B cell (primary cell): ENCODE data around the gene CABLES2. TPM values are rescaled to one million over a fixed set of nuclear protein-coding genes. Genes with fewer than 3 reads are reported as not detected.

Experiments
- ATAC-seq: fragments of 200-7000 bp; cut with Tn5 transposase; one replicate; pipeline ENCODE4 v1.10.0; 2021; ENCODE audit warnings: low read depth, mild to moderate bottlenecking, moderate number of reproducible peaks, moderate library complexity
- CTCF ChIA-PET: fragments of 350-600 bp; sonication (Branson Sonifier 250); formaldehyde crosslinking; loops from one replicate; lab custom pipeline; 2021; ENCODE audit warnings: antibody characterized with exemption, inconsistent platforms; lab: Charles Lee
- POLR2A ChIA-PET: fragments of 350-600 bp; sonication (Branson Sonifier 250); formaldehyde crosslinking; loops from one replicate; lab custom pipeline; 2021; ENCODE audit warnings: antibody characterized with exemption; lab: Charles Lee
- DNase-seq: peaks from one replicate; pipeline ENCODE4 v3.0.0; 2013
- H2AFZ ChIP-seq: 2 replicates; pipeline ENCODE4 v1.6.1; 2012; ENCODE audit warnings: mild to moderate bottlenecking, low read depth, low read length; ENCODE audit not compliant: insufficient read depth, poor library complexity, severe bottlenecking
- H3K27ac ChIP-seq, 2 donors: 1 replicate in 1 of 2; 2 replicates in 1 of 2; pipeline ENCODE4 v1.5.1; 2012 to 2013; ENCODE audit warnings: low read length in 2 of 2, mild to moderate bottlenecking in 2 of 2, moderate library complexity in 1 of 2
- H3K27me3 ChIP-seq, 4 experiments: fragments of 200-600 bp in 1 of 4; sonication (generic) in 1 of 4; replicated peaks in 1 of 4; 1 replicate in 2 of 4; 2 replicates in 2 of 4; pipeline versions ENCODE4 v1.6.1 to v1.7.0; 2013 to 2016; ENCODE audit warnings: low read length in 3 of 4, mild to moderate bottlenecking in 2 of 4, mixed read lengths in 1 of 4, moderate library complexity in 1 of 4; ENCODE audit not compliant: insufficient read depth in 4 of 4, control insufficient read depth in 3 of 4; ENCODE audit errors: control extremely low read depth in 1 of 4
- H3K36me3 ChIP-seq, 2 experiments: replicated peaks in 1 of 2; 1 replicate in 1 of 2; 2 replicates in 1 of 2; pipeline versions ENCODE4 v1.6.1 to v1.7.1; 2013; ENCODE audit warnings: low read length in 1 of 2; ENCODE audit not compliant: insufficient read depth in 2 of 2, control insufficient read depth in 1 of 2; ENCODE audit errors: control extremely low read depth in 1 of 2, extremely low read depth in 1 of 2
- H3K4me1 ChIP-seq, 2 donors: fragments of 200-600 bp in 1 of 2; sonication (generic) in 1 of 2; 1 replicate in 1 of 2; 2 replicates in 1 of 2; pipeline versions ENCODE4 v1.5.1 to v1.6.1; 2013 to 2017; ENCODE audit warnings: low read length in 2 of 2; ENCODE audit not compliant: control insufficient read depth in 2 of 2, insufficient read depth in 2 of 2
- H3K4me2 ChIP-seq: replicated peaks from 2 replicates; pipeline ENCODE3; 2012; ENCODE audit warnings: mild to moderate bottlenecking, low read depth, low read length; ENCODE audit not compliant: poor library complexity, severe bottlenecking
- H3K4me3 ChIP-seq, 5 experiments: fragments of 200-600 bp in 1 of 5; sonication (generic) in 1 of 5; 1 replicate in 3 of 5; 2 replicates in 2 of 5; pipeline versions ENCODE4 v1.5.1 to v1.7.0; 2011 to 2016; ENCODE audit warnings: low read length in 4 of 5, mild to moderate bottlenecking in 4 of 5, low read depth in 2 of 5, control low read depth in 1 of 5, moderate library complexity in 1 of 5; ENCODE audit not compliant: insufficient read depth in 1 of 5; ENCODE audit errors: control extremely low read depth in 1 of 5, extremely low read depth in 1 of 5
- H3K79me2 ChIP-seq: fragments of 200-600 bp; sonication (generic); one replicate; pipeline ENCODE4 v1.6.0; 2016; ENCODE audit warnings: low read length; ENCODE audit not compliant: control insufficient read depth, insufficient read depth
- H3K9ac ChIP-seq: fragments of 200-600 bp; sonication (generic); 2 replicates; pipeline ENCODE4 v1.6.1; 2017; ENCODE audit warnings: mild to moderate bottlenecking, low read length, moderate library complexity
- H3K9me3 ChIP-seq, 3 donors: one replicate each; pipeline versions ENCODE4 v1.6.1 to v1.7.1; 2013; ENCODE audit warnings: low read length in 2 of 3; ENCODE audit not compliant: control insufficient read depth in 2 of 3, insufficient read depth in 1 of 3; ENCODE audit errors: control extremely low read depth in 1 of 3
- H4K20me1 ChIP-seq: 2 replicates; pipeline ENCODE4 v1.6.0; 2012; ENCODE audit warnings: mild to moderate bottlenecking, low read length; ENCODE audit not compliant: insufficient read depth, control insufficient read depth, poor library complexity, severe bottlenecking
- H3K27ac Mint-ChIP-seq: one replicate; pipeline ENCODE4 v1.8.0; 2021; ENCODE audit warnings: mixed read lengths
- H3K27me3 Mint-ChIP-seq: one replicate; pipeline ENCODE4 v1.8.0; 2021; ENCODE audit warnings: mixed read lengths
- H3K4me1 Mint-ChIP-seq: one replicate; pipeline ENCODE4 v1.8.0; 2021; ENCODE audit warnings: mixed read lengths
- H3K4me3 Mint-ChIP-seq: one replicate; pipeline ENCODE4 v1.8.0; 2021; ENCODE audit warnings: mixed read lengths
- H3K9me3 Mint-ChIP-seq: one replicate; pipeline ENCODE4 v1.8.0; 2022; ENCODE audit warnings: mixed read lengths; ENCODE audit not compliant: insufficient read depth
- EZH2 ChIP-seq: IDR thresholded peaks from 2 replicates; pipeline ENCODE4 v1.6.1; 2012; ENCODE audit warnings: borderline replicate concordance, low read depth, mild to moderate bottlenecking, moderate library complexity, low read length; ENCODE audit not compliant: insufficient read depth, poor library complexity, severe bottlenecking
- WGBS: methylation state at CpG from one replicate; pipeline ENCODE4 v1.1.5; 2013; ENCODE audit warnings: missing lambda C conversion rate; ENCODE audit not compliant: insufficient coverage; 5-methylcytosine and 5-hydroxymethylcytosine counted together
- intact Hi-C: fragments of 100-400 bp; cut with micrococcal nuclease; formaldehyde crosslinking; loops from one replicate; pipeline ENCODE4 v1.10.0; 2022
- polyA plus RNA-seq: library from polyadenylated mRNA; depleted of rRNA; stranded (reverse); fragments of >200 nt; gene quantifications from 2 replicates; pipeline ENCODE4 v1.2.3, GENCODE V29; 2012
- total RNA-seq, 2 donors: library from RNA; stranded (reverse); fragments of 120-200 nt in 1 of 2; gene quantifications; 1 replicate in 1 of 2; 2 replicates in 1 of 2; pipeline versions ENCODE4 v1.2.3 to v1.2.4, GENCODE V29; 2013 to 2022
- TF ChIP-seq, protein P1 (sequence below): fragments of 200-600 bp; IDR thresholded peaks from one replicate; pipeline ENCODE4 v1.8.0; 2022; ENCODE audit warnings: antibody characterized with exemption, mild to moderate bottlenecking

CABLES2 gene
- total and polyA plus RNA-seq, 2 donors (not counting 1 experiment from before 2014, with no cell fraction given), result 4.8 to 8.2 TPM

DNA sequence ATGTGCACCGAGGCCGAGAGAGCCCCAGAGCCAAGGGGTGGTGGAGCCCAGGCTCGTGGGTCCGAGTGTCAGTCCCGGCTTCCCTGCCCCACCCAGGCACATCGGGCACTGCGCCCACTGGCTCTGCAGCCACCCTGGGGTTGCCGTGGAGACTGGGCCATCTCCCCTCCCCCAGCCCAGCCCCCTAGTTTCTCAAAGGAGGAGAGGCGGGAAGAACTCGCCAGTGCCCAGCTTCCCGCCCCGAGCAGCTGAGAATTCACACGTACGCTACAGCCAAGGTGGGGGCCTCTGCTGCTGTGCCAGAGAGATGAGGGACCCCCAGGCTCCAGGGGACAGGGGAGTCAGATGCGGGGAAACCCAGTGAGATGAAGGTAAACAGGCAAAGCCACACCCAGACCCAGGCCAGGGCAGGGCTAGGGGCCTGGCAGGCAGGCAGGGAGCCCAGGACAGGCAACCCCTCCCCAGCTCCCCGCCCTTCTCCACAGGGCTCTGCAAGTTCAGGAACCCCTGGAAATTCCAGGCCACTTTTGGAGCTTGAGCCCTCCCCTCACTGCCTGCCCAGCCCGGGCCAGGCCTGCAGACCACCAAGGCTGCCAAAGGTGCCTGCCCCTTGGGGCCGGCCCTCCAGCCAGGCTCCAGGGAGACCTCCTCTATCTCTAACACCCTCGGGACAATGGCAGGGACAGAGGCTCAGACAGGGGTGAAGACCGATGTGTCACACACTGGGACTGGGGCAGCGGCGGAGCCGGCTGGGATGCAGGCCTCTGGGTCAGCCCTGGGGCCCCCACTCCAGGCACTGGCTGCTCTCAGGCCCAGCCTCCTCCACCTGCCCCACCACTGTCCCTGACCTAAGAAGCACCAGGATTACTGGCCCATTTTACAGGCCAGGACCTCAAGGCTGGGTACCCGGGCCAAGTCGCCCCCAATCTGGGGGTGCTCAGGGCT lies 46.0 kb downstream of the CABLES2 start:
- Histone ChIP-seq H4K20me1 (peaks cover 6% of the 10 kb centered on the region), H3K4me2 (no peak overlapping the region), H3K4me1 (peaks cover 4 to 15% of the 10 kb centered on the region in 2 donors), H3K79me2 (no peaks in the 10 kb centered on the region), H3K9ac (no peak overlapping the region), H3K9me3 (no peaks in the 10 kb centered on the region), H3K27me3 (peaks cover 0 to 3% (median 0%) of the 10 kb centered on the region in 4 experiments), H3K27ac (no peak overlapping the region), H3K36me3 (no peaks in the 10 kb centered on the region), H3K4me3 (no peak overlapping the region), H2AFZ (no peak overlapping the region)
- TF ChIP-seq, protein P1, sequence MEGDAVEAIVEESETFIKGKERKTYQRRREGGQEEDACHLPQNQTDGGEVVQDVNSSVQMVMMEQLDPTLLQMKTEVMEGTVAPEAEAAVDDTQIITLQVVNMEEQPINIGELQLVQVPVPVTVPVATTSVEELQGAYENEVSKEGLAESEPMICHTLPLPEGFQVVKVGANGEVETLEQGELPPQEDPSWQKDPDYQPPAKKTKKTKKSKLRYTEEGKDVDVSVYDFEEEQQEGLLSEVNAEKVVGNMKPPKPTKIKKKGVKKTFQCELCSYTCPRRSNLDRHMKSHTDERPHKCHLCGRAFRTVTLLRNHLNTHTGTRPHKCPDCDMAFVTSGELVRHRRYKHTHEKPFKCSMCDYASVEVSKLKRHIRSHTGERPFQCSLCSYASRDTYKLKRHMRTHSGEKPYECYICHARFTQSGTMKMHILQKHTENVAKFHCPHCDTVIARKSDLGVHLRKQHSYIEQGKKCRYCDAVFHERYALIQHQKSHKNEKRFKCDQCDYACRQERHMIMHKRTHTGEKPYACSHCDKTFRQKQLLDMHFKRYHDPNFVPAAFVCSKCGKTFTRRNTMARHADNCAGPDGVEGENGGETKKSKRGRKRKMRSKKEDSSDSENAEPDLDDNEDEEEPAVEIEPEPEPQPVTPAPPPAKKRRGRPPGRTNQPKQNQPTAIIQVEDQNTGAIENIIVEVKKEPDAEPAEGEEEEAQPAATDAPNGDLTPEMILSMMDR, result no peak
- TF ChIP-seq EZH2, result no peak
- H3K4me1 Mint-ChIP-seq, result peaks cover 11% of the 10 kb centered on the region
- no peaks in the 10 kb centered on the region for H3K9me3 Mint-ChIP-seq
- ChIA-PET CTCF (no interaction called here), POLR2A (no interaction called here)
- H3K27ac Mint-ChIP-seq, result no peak overlapping the region
- DNase-seq (no peak), ATAC-seq (no peak)
- intact Hi-C loops, result no loop called here
- H3K27me3 Mint-ChIP-seq, result no peaks in the 10 kb centered on the region
- WGBS, result 90% methylated on average over 20 of the region's 25 CpGs
- H3K4me3 Mint-ChIP-seq, result no peak overlapping the region

DNA sequence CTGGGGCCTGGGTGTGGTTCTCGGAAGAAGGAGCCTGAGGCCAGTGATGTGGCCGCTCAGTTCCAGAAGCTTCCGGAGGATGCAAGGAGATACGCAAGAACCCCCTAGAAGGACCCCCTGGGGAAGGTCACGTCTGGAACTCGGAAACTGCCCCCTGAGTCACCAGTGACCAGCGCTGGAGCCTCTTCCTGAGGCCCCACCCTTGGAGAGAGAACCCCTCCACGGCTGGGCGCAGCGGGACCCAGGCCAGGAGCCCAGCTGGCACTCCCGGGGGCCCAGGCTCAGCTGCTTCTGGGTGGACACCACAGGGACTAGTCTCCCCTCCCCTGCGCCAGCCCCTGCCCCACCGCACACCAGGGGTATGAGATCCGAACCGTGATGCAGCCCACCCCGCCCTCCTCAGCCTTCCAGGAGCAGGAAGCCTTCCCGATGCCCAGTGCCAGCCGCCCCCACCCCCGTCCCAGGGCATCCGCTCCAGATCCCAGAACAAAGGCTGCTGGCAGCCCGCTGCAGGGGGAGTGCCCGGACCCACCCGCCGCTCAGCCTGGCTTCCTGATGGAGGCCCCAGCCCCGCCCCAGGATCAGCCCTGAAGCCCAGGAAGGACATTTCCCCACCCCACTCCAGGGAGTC lies 47.5 kb downstream of the CABLES2 start:
- TF ChIP-seq, protein P1, result no peak
- TF ChIP-seq EZH2, result no peak
- no peaks in the 10 kb centered on the region for H3K27me3 ChIP-seq
- WGBS, result 92% methylated on average over 24 of the region's 25 CpGs
- no peaks in the 10 kb centered on the region for H3K79me2 ChIP-seq
- peaks cover 6% of the 10 kb centered on the region for H4K20me1 ChIP-seq
- Mint-ChIP-seq H3K27ac (no peak overlapping the region), H3K4me3 (no peak overlapping the region), H3K9me3 (no peaks in the 10 kb centered on the region), H3K27me3 (no peaks in the 10 kb centered on the region), H3K4me1 (peaks cover 3% of the 10 kb centered on the region)
- intact Hi-C loops, result no loop called here
- ChIA-PET POLR2A (no interaction called here), CTCF (no interaction called here)
- peaks cover 0 to 6% of the 10 kb centered on the region in 2 donors for H3K4me1 ChIP-seq
- no peak overlapping the region for H3K27ac ChIP-seq
- no peak overlapping the region for H3K4me2 ChIP-seq
- H2AFZ ChIP-seq, result no peak overlapping the region
- no peaks in the 10 kb centered on the region for H3K36me3 ChIP-seq
- ATAC-seq (no peak), DNase-seq (no peak)
- no peak overlapping the region for H3K9ac ChIP-seq
- H3K9me3 ChIP-seq, result no peaks in the 10 kb centered on the region
- no peak overlapping the region for H3K4me3 ChIP-seq
